K562 (cell line): ENCODE results near the gene COL6A2. TPM values are rescaled to one million over a fixed set of nuclear protein-coding genes. Genes with fewer than 3 reads are reported as not detected.

Experiments
- IFI16 ChIP-seq: fragments of 250-450 bp; sonication (Bioruptor Pico); IDR thresholded peaks from 2 replicates; pipeline ENCODE4 v2.1.2; 2022; ENCODE audit warnings: mild to moderate bottlenecking, inconsistent platforms
- MTF1 ChIP-seq: fragments of 250-450 bp; sonication (Bioruptor Pico); IDR thresholded peaks from 2 replicates; pipeline ENCODE4 v1.9.0; 2021; ENCODE audit warnings: moderate library complexity, mild to moderate bottlenecking, inconsistent platforms, borderline replicate concordance
- ZNF764 ChIP-seq: fragments of 250-450 bp; sonication (Bioruptor Pico); IDR thresholded peaks from 2 replicates; pipeline ENCODE4 v1.4.0; 2020; ENCODE audit warnings: low read depth, mild to moderate bottlenecking, moderate library complexity
- polyA plus RNA-seq, 8 experiments: library from polyadenylated mRNA; depleted of rRNA in 4 of 8; stranded (reverse) in 5 of 8; unstranded in 3 of 8; fragments of >200 nt; fragmentation: Nextera tagmentation in 2 of 8; fragmentation: Illumina TruSeq in 1 of 8; extraction: Ambion mirVana in 2 of 8; extraction: Trizol in 1 of 8; gene quantifications; 2 replicates each; pipeline versions ENCODE4 v1.2.1 to v1.2.3, GENCODE V29; 2011 to 2014; ENCODE audit warnings: inconsistent platforms in 1 of 8, missing spikeins in 1 of 8
- total RNA-seq, 7 experiments: library from RNA; depleted of rRNA in 6 of 7; stranded (reverse); fragments of >200 nt in 6 of 7; fragmentation: Illumina TruSeq in 2 of 7; extraction: Trizol in 2 of 7; gene quantifications; 2 replicates each; pipeline versions ENCODE4 v1.2.1 to v1.2.3, GENCODE V29; 2011 to 2021; ENCODE audit warnings: low replicate concordance in 1 of 7
- TF ChIP-seq, protein P1 (sequence below): fragments of 450-650 bp; IDR thresholded peaks from 2 replicates; pipeline ENCODE4 v1.6.1; 2016; ENCODE audit warnings: low read depth
- TF ChIP-seq, protein P2 (sequence below): fragments of 250-450 bp; sonication (Bioruptor Pico); IDR thresholded peaks from 2 replicates; pipeline ENCODE4 v1.8.0; 2022; ENCODE audit warnings: inconsistent platforms

Gene COL6A2
- total and polyA plus RNA-seq, 9 of the 15 experiments (the other 6 are each of a cell fraction or from before 2014, with no cell fraction given), result 0.07 to 1.1 (median 0.24) TPM; not detected in 3

DNA sequence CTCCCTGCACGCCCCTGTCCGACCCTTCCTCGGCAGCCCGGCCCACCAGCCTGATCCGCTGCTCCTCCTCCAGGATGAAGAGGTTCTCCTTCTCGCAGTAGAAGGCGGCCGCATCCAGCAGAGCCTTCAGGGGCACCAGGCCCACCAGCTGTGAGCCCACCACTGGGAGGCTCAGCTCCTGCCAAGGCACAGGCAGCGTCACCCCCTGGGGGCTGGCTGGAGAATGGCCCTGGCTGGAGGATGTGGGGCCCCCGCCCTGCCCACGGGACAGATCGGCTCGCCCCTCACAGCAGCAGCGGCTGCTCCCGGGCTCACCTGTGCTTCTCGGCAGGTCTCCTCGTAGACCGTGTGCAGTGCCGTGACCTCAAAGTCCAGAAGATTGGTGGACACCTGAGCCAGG is 52.2 kb downstream of the COL6A2 start (continued):
- TF ChIP-seq, protein P1, sequence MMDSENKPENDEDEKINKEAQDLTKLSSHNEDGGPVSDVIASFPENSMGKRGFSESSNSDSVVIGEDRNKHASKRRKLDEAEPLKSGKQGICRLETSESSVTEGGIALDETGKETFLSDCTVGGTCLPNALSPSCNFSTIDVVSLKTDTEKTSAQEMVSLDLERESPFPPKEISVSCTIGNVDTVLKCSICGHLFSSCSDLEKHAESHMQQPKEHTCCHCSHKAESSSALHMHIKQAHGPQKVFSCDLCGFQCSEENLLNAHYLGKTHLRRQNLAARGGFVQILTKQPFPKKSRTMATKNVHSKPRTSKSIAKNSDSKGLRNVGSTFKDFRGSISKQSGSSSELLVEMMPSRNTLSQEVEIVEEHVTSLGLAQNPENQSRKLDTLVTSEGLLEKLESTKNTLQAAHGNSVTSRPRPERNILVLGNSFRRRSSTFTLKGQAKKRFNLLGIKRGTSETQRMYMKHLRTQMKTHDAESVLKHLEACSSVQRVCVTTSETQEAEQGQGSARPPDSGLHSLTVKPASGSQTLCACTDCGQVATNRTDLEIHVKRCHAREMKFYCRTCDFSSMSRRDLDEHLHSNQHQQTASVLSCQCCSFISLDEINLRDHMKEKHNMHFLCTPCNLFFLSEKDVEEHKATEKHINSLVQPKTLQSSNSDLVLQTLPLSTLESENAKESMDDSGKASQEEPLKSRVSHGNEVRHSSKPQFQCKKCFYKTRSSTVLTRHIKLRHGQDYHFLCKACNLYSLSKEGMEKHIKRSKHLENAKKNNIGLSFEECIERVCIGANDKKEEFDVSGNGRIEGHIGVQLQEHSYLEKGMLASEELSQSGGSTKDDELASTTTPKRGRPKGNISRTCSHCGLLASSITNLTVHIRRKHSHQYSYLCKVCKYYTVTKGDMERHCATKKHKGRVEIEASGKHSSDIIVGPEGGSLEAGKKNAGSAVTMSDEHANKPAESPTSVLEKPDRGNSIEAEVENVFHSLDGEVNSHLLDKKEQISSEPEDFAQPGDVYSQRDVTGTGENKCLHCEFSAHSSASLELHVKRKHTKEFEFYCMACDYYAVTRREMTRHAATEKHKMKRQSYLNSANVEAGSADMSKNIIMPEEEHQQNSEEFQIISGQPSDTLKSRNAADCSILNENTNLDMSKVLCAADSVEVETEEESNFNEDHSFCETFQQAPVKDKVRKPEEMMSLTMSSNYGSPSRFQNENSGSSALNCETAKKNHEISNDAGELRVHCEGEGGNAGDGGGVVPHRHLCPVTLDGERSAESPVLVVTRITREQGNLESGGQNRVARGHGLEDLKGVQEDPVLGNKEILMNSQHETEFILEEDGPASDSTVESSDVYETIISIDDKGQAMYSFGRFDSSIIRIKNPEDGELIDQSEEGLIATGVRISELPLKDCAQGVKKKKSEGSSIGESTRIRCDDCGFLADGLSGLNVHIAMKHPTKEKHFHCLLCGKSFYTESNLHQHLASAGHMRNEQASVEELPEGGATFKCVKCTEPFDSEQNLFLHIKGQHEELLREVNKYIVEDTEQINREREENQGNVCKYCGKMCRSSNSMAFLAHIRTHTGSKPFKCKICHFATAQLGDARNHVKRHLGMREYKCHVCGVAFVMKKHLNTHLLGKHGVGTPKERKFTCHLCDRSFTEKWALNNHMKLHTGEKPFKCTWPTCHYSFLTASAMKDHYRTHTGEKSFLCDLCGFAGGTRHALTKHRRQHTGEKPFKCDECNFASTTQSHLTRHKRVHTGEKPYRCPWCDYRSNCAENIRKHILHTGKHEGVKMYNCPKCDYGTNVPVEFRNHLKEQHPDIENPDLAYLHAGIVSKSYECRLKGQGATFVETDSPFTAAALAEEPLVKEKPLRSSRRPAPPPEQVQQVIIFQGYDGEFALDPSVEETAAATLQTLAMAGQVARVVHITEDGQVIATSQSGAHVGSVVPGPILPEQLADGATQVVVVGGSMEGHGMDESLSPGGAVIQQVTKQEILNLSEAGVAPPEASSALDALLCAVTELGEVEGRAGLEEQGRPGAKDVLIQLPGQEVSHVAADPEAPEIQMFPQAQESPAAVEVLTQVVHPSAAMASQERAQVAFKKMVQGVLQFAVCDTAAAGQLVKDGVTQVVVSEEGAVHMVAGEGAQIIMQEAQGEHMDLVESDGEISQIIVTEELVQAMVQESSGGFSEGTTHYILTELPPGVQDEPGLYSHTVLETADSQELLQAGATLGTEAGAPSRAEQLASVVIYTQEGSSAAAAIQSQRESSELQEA, result no peak
- no peak for TF ChIP-seq IFI16 (CRISPR knock-in tag)
- no peak for TF ChIP-seq ZNF764
- TF ChIP-seq, protein P2, sequence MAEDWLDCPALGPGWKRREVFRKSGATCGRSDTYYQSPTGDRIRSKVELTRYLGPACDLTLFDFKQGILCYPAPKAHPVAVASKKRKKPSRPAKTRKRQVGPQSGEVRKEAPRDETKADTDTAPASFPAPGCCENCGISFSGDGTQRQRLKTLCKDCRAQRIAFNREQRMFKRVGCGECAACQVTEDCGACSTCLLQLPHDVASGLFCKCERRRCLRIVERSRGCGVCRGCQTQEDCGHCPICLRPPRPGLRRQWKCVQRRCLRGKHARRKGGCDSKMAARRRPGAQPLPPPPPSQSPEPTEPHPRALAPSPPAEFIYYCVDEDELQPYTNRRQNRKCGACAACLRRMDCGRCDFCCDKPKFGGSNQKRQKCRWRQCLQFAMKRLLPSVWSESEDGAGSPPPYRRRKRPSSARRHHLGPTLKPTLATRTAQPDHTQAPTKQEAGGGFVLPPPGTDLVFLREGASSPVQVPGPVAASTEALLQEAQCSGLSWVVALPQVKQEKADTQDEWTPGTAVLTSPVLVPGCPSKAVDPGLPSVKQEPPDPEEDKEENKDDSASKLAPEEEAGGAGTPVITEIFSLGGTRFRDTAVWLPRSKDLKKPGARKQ (CRISPR knock-in tag), result no peak
- TF ChIP-seq MTF1 (CRISPR knock-in tag), result no peak
